Measurements from ENCODE around the gene P2RX1.
"Not testable (repeated sequence)": the region's sequence is repeated elsewhere in the genome, so short reads cannot be mapped to it uniquely, and the experiment has no call there.

The P2RX1 gene

GRCh38 chr17:3951003-3951402 lies 34.7 kb upstream of the P2RX1 start:
- no peak for DNase-seq

GRCh38 chr17:3950584-3950983 lies 34.3 kb upstream of the P2RX1 start:
- DNase-seq, result peak; percentile 51

GRCh38 chr17:3949418-3949817 lies 33.2 kb upstream of the P2RX1 start:
- no peak for DNase-seq

GRCh38 chr17:3948551-3948950 lies 32.3 kb upstream of the P2RX1 start:
- DNase-seq, result not testable (repeated sequence)

GRCh38 chr17:3947318-3947810 lies 31.1 kb upstream of the P2RX1 start:
- no peak for DNase-seq

GRCh38 chr17:3946711-3947235 lies 30.5 kb upstream of the P2RX1 start:
- no peak for DNase-seq

GRCh38 chr17:3944485-3945388 lies 28.5 kb upstream of the P2RX1 start:
- DNase-seq, result peak; percentile 94

GRCh38 chr17:3943240-3943891 lies 27.1 kb upstream of the P2RX1 start:
- DNase-seq, result no peak

GRCh38 chr17:3940965-3941698 lies 24.9 kb upstream of the P2RX1 start:
- no peak for DNase-seq

- no peak for DNase-seq
Observed at GRCh38 chr17:3937359-3937758, 21.1 kb upstream of the P2RX1 start.

GRCh38 chr17:3935825-3936355 lies 19.6 kb upstream of the P2RX1 start:
- peak; percentile 88 for DNase-seq

- peak; percentile 95 for DNase-seq
Observed at GRCh38 chr17:3935140-3935542, 18.9 kb upstream of the P2RX1 start.

GRCh38 chr17:3929764-3930163 lies 13.5 kb upstream of the P2RX1 start:
- no peak for DNase-seq

- peak; percentile 63 for DNase-seq
Observed at GRCh38 chr17:3929181-3929580, 12.9 kb upstream of the P2RX1 start.

GRCh38 chr17:3928406-3928805 lies 12.1 kb upstream of the P2RX1 start:
- no peak for DNase-seq

GRCh38 chr17:3927628-3928340 lies 11.5 kb upstream of the P2RX1 start:
- peak; percentile 82 for DNase-seq

GRCh38 chr17:3926860-3927627 lies 10.8 kb upstream of the P2RX1 start:
- peak; percentile 68 for DNase-seq

GRCh38 chr17:3925684-3926485 lies 9.6 kb upstream of the P2RX1 start:
- no peak for DNase-seq

GRCh38 chr17:3924512-3925350 lies 8.5 kb upstream of the P2RX1 start:
- no peak for DNase-seq
